HEK293 (cell line): ENCODE data around the gene EXOSC2.

ENCODE experiments used
- CTCF ChIP-seq: fragments of 450-650 bp; formaldehyde crosslinking; IDR thresholded peaks from 2 replicates; pipeline ENCODE4 v1.5.1; 2016; ENCODE audit warnings: missing biosample characterization, missing genetic modification characterization
- REST ChIP-seq: fragments of 450-650 bp; formaldehyde crosslinking; IDR thresholded peaks from 2 replicates; pipeline ENCODE4 v1.5.1; 2016; ENCODE audit warnings: missing biosample characterization, missing genetic modification characterization
- ZBTB7A ChIP-seq: fragments of 450-650 bp; formaldehyde crosslinking; IDR thresholded peaks from 2 replicates; pipeline ENCODE4 v1.5.1; 2016; ENCODE audit warnings: low read depth, missing biosample characterization, missing genetic modification characterization
- ZNF670 ChIP-seq: fragments of 450-650 bp; formaldehyde crosslinking; IDR thresholded peaks from 2 replicates; pipeline ENCODE4 v1.5.1; 2016; ENCODE audit warnings: missing biosample characterization, missing genetic modification characterization, low read depth
- ZNF677 ChIP-seq: fragments of 450-650 bp; IDR thresholded peaks from 2 replicates; pipeline ENCODE4 v1.5.0; 2018; ENCODE audit warnings: missing biosample characterization, mild to moderate bottlenecking, missing genetic modification characterization, moderate library complexity

GRCh38 chr9:130711469-130711868 is 17.9 kb downstream of the EXOSC2 start:
- no peak for TF ChIP-seq REST (tag by site-specific recombination)
- no peak for TF ChIP-seq CTCF (tag by site-specific recombination)
- TF ChIP-seq ZNF670, result no peak
- TF ChIP-seq ZNF677 (tag by site-specific recombination), result no peak
- TF ChIP-seq ZBTB7A, result no peak
